Fibroblast of lung (primary cell): ENCODE measurements around the gene NKD1.
"Not testable (repeated sequence)": the region's sequence is repeated elsewhere in the genome, so short reads cannot be mapped to it uniquely, and the experiment has no call there.

ENCODE experiments used
- CTCF ChIP-seq, 2 donors: IDR thresholded peaks in 1 of 2; conservative IDR thresholded peaks in 1 of 2; 1 replicate in 1 of 2; 2 replicates in 1 of 2; pipeline ENCODE4 v1.5.1; 2011 to 2012; ENCODE audit warnings: low read length in 2 of 2, control low read depth in 1 of 2, inconsistent platforms in 1 of 2, low read depth in 1 of 2, mild to moderate bottlenecking in 1 of 2
- EZH2 ChIP-seq: IDR thresholded peaks from 2 replicates; pipeline ENCODE4 v1.5.1; 2012; ENCODE audit warnings: low read length, control low read depth, mild to moderate bottlenecking; ENCODE audit errors: missing control alignments

DNA sequence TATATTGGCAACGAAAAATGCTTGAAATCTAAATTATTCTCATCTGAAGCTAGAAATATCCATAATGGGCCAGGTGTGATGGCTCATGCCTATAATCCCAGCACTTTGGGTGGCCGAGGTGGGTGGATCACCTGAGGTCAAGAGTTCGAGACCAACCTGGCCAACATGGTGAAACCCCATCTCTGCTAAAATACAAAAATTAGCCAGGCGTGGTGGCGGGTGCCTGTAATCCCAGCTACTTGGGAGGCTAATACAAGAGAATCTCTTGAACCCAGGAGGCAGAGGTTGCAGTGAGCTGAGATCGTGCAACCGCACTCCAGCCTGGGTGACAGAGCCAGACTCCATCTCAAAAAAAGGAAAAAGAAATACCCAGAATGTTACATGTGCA, 11.9 kb upstream of the NKD1 start:
- not testable (repeated sequence) for TF ChIP-seq CTCF (conservative IDR thresholded peaks at IDR 0.05 in 1 of 2, IDR thresholded peaks at IDR 0.05 in 1 of 2; ENCODE audit: low read depth in 1 of 2, low read length in 2 of 2); EZH2
